ENCODE measurements around the gene CBARP. TPM values are rescaled to one million over a fixed set of nuclear protein-coding genes. Genes with fewer than 3 reads are reported as not detected.

CBARP gene
- total and polyA plus RNA-seq, 2 of the 13 experiments (the other 11 are each of a cell fraction or from before 2014, with no cell fraction given) = 1.2 to 1.4 TPM

DNA sequence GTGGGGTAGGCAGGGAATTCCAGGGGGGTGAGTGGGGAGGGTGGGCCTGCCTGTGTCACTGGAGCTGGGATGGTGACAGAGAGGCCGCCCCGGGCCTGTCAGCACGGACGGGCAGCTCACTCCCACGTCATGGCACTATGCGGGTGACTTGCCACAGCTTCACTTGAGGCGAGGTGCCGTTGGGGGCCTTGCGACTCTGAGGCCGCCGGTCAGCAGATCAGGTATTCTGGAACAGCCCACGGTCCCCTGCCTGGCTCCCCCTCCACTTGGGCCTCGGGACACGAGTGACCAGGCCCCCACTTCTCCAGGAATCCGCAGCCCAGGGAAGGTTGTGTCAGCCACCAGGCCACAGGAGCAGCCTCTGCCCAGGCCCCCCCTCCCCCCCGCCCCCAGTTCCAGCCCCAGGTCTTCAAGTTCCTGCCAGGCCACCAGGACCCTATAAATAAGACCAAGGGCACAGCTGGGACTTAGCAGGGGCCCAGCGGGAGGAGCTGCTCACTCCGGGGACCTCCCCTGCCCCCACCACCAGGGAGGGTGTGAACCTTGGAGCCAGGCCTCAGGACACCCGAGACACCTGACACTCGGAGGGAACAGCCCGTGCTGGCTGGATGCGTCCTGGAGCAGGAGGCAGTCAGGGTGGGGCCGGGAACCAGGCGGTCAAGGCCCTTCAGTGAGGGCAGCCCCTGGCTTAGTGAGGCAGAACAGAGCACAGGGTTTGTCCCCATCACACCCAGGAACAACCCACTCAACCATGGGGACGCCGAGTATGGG is 7.9 kb upstream of the CBARP start (continued):
- TF ChIP-seq TBX2 (CRISPR knock-in tag; IDR thresholded peaks at IDR 0.05; ENCODE audit: borderline replicate concordance) (peak; percentile 37; the same call in 1 of the 2 replicates), AGO2 (optimal IDR thresholded peaks at IDR 0.05; ENCODE audit: low read depth, low read length) (peak; percentile 82), ZNF430 (CRISPR knock-in tag; IDR thresholded peaks at IDR 0.05) (peak; percentile 3; the same call in 1 of the 2 replicates), ZNF180 (CRISPR knock-in tag; IDR thresholded peaks at IDR 0.05; ENCODE audit: borderline replicate concordance, low read depth) (no peak), CENPT (CRISPR knock-in tag; IDR thresholded peaks at IDR 0.05; ENCODE audit: low read depth) (no peak), FOSL2 (CRISPR knock-in tag; IDR thresholded peaks at IDR 0.05) (peak; percentile 52), PAWR (CRISPR knock-in tag; IDR thresholded peaks at IDR 0.05; ENCODE audit: borderline replicate concordance) (no peak), GATAD1 (CRISPR knock-in tag; IDR thresholded peaks at IDR 0.05) (no peak), ELF3 (CRISPR knock-in tag; IDR thresholded peaks at IDR 0.05) (peak; percentile 8; the same call in 1 of the 2 replicates), ZNF619 (CRISPR knock-in tag; IDR thresholded peaks at IDR 0.05) (no peak), SRF (IDR thresholded peaks at IDR 0.05; ENCODE audit: low read depth, low read length) (no peak), NFKBIZ (CRISPR knock-in tag; IDR thresholded peaks at IDR 0.05) (no peak), SUZ12 (IDR thresholded peaks at IDR 0.05; ENCODE audit: low read depth, low read length) (no peak), MXD4 (CRISPR knock-in tag; IDR thresholded peaks at IDR 0.05) (no peak), ZNF510 (CRISPR knock-in tag; IDR thresholded peaks at IDR 0.05; ENCODE audit: low read depth) (no peak)
- TF ChIP-seq, protein P1, sequence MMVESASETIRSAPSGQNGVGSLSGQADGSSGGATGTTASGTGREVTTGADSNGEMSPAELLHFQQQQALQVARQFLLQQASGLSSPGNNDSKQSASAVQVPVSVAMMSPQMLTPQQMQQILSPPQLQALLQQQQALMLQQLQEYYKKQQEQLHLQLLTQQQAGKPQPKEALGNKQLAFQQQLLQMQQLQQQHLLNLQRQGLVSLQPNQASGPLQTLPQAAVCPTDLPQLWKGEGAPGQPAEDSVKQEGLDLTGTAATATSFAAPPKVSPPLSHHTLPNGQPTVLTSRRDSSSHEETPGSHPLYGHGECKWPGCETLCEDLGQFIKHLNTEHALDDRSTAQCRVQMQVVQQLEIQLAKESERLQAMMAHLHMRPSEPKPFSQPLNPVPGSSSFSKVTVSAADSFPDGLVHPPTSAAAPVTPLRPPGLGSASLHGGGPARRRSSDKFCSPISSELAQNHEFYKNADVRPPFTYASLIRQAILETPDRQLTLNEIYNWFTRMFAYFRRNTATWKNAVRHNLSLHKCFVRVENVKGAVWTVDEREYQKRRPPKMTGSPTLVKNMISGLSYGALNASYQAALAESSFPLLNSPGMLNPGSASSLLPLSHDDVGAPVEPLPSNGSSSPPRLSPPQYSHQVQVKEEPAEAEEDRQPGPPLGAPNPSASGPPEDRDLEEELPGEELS (CRISPR knock-in tag; IDR thresholded peaks at IDR 0.05) = 0 out of 2 replicates have a peak, but pooled peaks have one; percentile 15
- TF ChIP-seq, protein P2, sequence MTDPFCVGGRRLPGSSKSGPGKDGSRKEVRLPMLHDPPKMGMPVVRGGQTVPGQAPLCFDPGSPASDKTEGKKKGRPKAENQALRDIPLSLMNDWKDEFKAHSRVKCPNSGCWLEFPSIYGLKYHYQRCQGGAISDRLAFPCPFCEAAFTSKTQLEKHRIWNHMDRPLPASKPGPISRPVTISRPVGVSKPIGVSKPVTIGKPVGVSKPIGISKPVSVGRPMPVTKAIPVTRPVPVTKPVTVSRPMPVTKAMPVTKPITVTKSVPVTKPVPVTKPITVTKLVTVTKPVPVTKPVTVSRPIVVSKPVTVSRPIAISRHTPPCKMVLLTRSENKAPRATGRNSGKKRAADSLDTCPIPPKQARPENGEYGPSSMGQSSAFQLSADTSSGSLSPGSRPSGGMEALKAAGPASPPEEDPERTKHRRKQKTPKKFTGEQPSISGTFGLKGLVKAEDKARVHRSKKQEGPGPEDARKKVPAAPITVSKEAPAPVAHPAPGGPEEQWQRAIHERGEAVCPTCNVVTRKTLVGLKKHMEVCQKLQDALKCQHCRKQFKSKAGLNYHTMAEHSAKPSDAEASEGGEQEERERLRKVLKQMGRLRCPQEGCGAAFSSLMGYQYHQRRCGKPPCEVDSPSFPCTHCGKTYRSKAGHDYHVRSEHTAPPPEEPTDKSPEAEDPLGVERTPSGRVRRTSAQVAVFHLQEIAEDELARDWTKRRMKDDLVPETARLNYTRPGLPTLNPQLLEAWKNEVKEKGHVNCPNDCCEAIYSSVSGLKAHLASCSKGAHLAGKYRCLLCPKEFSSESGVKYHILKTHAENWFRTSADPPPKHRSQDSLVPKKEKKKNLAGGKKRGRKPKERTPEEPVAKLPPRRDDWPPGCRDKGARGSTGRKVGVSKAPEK (CRISPR knock-in tag; IDR thresholded peaks at IDR 0.05; ENCODE audit: borderline replicate concordance) = no peak
- TF ChIP-seq, protein P3, sequence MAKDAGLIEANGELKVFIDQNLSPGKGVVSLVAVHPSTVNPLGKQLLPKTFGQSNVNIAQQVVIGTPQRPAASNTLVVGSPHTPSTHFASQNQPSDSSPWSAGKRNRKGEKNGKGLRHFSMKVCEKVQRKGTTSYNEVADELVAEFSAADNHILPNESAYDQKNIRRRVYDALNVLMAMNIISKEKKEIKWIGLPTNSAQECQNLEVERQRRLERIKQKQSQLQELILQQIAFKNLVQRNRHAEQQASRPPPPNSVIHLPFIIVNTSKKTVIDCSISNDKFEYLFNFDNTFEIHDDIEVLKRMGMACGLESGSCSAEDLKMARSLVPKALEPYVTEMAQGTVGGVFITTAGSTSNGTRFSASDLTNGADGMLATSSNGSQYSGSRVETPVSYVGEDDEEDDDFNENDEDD (CRISPR knock-in tag; IDR thresholded peaks at IDR 0.05; ENCODE audit: borderline replicate concordance) = peak; percentile 64; the same call in 1 of the 2 replicates
- TF ChIP-seq, protein P4, sequence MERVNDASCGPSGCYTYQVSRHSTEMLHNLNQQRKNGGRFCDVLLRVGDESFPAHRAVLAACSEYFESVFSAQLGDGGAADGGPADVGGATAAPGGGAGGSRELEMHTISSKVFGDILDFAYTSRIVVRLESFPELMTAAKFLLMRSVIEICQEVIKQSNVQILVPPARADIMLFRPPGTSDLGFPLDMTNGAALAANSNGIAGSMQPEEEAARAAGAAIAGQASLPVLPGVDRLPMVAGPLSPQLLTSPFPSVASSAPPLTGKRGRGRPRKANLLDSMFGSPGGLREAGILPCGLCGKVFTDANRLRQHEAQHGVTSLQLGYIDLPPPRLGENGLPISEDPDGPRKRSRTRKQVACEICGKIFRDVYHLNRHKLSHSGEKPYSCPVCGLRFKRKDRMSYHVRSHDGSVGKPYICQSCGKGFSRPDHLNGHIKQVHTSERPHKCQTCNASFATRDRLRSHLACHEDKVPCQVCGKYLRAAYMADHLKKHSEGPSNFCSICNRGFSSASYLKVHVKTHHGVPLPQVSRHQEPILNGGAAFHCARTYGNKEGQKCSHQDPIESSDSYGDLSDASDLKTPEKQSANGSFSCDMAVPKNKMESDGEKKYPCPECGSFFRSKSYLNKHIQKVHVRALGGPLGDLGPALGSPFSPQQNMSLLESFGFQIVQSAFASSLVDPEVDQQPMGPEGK (CRISPR knock-in tag; IDR thresholded peaks at IDR 0.05) = peak; percentile 96
